ENCODE measurements around the gene NR4A1. TPM values are rescaled to one million over a fixed set of nuclear protein-coding genes. Genes with fewer than 3 reads are reported as not detected.
A peak's percentile ranks its signal among the peaks of the same experiment; 100 is the strongest.

Gene NR4A1
- total RNA-seq, 2 donors from 2014 or later = 51.1 to 52.0 TPM

DNA sequence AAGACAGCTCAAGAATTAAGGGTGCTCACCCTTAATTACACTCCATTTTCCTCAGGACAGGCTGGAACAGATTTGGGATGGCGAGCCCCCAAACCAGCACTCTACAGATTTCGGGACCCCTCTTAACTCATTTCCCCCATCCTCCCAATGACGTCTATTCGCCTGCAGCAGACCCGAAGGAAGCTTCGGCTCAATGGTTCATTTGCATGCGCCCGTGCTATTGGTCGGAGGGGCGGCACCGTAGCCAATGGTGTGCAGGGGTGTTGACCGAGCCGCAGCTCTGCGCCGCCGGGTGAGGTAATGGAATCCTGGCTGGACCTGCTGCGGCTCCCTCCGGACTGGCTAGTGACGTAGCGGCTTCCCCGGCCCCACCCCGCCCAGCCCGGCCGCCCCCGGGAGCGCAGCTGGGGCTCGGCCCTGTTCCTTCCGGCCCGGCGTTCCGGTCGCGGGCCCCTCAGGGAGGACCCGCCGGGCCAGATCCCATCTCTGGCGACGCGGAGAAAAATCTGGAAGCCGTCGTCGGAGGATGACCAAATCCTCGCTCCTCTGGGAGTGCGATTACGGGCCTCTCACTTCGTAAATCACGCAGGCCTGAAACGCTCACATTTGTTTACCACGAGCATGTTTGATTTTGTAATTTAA is 18.3 kb upstream of the NR4A1 start:
- intact Hi-C loops (cut with DNase I) = loop anchor here (2.0 kb wide), 1 partner anchor 18 kb away; the partner anchor contains the start of gene NR4A1
- H3K9me3 ChIP-seq = no peaks in the 10 kb centered on the region
- H3K27me3 ChIP-seq = no peaks in the 10 kb centered on the region
- peak overlapping the region; percentile 56 to 73 for H3K9ac ChIP-seq (ENCODE audit: low read depth in 2 of 2, low read length in 2 of 2)
- H3K27ac ChIP-seq = peak overlapping the region; percentile 80
- H3K4me1 ChIP-seq = peaks cover 7% of the 10 kb centered on the region
- TF ChIP-seq, protein P1, sequence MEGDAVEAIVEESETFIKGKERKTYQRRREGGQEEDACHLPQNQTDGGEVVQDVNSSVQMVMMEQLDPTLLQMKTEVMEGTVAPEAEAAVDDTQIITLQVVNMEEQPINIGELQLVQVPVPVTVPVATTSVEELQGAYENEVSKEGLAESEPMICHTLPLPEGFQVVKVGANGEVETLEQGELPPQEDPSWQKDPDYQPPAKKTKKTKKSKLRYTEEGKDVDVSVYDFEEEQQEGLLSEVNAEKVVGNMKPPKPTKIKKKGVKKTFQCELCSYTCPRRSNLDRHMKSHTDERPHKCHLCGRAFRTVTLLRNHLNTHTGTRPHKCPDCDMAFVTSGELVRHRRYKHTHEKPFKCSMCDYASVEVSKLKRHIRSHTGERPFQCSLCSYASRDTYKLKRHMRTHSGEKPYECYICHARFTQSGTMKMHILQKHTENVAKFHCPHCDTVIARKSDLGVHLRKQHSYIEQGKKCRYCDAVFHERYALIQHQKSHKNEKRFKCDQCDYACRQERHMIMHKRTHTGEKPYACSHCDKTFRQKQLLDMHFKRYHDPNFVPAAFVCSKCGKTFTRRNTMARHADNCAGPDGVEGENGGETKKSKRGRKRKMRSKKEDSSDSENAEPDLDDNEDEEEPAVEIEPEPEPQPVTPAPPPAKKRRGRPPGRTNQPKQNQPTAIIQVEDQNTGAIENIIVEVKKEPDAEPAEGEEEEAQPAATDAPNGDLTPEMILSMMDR (IDR thresholded peaks at IDR 0.05) = no peak
- peak; percentile 97 for DNase-seq
- no peaks in the 10 kb centered on the region for H3K36me3 ChIP-seq
- H3K4me3 ChIP-seq = peak overlapping the region; percentile 21

DNA sequence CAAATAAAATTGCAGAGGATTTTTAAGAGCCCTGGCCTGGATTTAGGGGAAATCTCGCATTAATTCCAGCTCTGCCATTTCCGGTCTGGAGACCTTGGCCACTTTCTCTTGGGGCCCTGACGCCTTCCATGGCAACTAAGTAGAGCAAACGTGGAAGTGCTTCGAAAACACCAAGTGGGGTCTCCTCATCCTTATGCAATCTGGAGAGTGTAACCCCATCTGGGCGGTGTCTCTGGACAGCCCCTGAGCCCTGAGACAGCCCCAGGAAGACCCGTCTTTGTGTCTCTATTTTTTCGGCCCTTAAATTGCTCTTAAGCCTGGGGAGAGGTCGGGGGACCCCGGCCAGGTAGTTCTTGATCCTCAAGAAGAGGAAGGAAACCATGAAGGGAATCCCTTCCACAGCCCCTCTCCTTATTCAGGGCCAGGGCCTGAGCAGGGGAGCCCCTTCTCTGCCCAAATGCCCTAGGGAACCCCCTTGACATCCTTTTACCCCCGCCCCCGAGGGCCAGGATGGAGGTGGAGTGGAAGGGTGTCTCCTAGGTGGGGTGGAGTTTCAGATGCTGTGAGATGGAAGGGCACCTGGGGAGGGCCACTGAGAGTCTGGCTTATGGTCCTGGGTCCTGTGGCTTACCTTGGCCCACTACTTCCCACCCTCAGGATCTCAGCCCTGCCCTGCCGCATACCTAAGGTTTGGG is 17.6 kb upstream of the NR4A1 start:
- no peaks in the 10 kb centered on the region for H3K27me3 ChIP-seq
- DNase-seq = peak; percentile 32
- no peaks in the 10 kb centered on the region for H3K9me3 ChIP-seq
- intact Hi-C loops (cut with DNase I) = loop anchor here (2.0 kb wide), 1 partner anchor 17 kb away; the partner anchor contains the start of gene NR4A1
- H3K4me3 ChIP-seq = peak overlapping the region; percentile 21
- TF ChIP-seq, protein P1 (IDR thresholded peaks at IDR 0.05) = no peak
- H3K27ac ChIP-seq = peak overlapping the region; percentile 80
- H3K9ac ChIP-seq (ENCODE audit: low read depth in 2 of 2, low read length in 2 of 2) = peak overlapping the region; percentile 56 to 59
- H3K4me1 ChIP-seq = peaks cover 7% of the 10 kb centered on the region
- no peaks in the 10 kb centered on the region for H3K36me3 ChIP-seq

DNA sequence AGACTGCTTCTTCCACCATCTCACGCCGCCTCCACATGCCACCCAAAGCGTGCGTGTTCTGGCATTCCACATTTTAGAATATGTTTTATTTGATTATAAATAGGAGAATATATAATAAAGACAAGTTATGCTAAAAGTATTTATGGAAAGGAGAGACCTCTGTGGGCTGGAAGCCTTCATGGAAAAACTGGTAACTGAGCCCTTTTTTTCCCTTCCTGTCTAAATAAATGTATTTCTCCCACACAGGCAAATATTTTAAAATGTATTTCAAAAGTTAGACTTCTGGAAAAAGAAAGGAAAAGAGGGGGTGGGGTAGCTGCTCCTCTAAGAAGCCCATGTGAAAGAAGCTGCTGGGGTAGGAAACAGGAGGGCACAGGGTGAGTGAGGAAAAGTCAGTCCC is 16.1 kb upstream of the NR4A1 start:
- Histone ChIP-seq H3K9me3 (no peaks in the 10 kb centered on the region), H3K9ac (ENCODE audit: low read depth in 2 of 2, low read length in 2 of 2) (no peak overlapping the region), H3K27me3 (no peaks in the 10 kb centered on the region), H3K4me1 (peaks cover 7% of the 10 kb centered on the region), H3K36me3 (no peaks in the 10 kb centered on the region), H3K27ac (no peak overlapping the region), H3K4me3 (no peak overlapping the region)
- DNase-seq = no peak
- TF ChIP-seq, protein P1 (IDR thresholded peaks at IDR 0.05) = no peak
- intact Hi-C loops (cut with DNase I) = no loop called here

DNA sequence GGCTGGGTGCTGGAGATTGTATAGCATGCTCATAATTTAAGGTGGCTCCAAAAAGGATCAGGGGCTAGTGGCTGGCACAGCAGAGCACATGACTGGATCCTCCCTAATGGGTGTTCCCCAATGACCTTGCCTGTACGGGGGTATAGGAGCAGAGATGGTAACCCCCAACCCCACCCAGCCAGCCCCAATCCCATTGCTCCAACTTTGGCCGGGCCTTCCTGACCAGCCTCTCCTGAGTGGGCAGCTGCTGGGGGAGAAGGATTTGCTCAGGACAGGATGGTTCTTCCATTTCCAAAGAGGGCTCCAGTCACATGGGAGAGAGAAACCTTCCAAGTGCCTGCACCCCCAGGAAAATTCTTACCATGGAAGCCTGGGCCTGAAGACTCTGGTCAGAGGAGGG is 15.3 kb upstream of the NR4A1 start:
- peak; percentile 26 for DNase-seq
- Histone ChIP-seq H3K27me3 (no peaks in the 10 kb centered on the region), H3K27ac (peak overlapping the region; percentile 57), H3K4me1 (peaks cover 7% of the 10 kb centered on the region), H3K9me3 (no peaks in the 10 kb centered on the region), H3K36me3 (no peaks in the 10 kb centered on the region), H3K4me3 (no peak overlapping the region), H3K9ac (ENCODE audit: low read depth in 2 of 2, low read length in 2 of 2) (peak overlapping the region in 1 of 2 donors; percentile 90)
- TF ChIP-seq, protein P1 (IDR thresholded peaks at IDR 0.05) = no peak
- intact Hi-C loops (cut with DNase I) = no loop called here

DNA sequence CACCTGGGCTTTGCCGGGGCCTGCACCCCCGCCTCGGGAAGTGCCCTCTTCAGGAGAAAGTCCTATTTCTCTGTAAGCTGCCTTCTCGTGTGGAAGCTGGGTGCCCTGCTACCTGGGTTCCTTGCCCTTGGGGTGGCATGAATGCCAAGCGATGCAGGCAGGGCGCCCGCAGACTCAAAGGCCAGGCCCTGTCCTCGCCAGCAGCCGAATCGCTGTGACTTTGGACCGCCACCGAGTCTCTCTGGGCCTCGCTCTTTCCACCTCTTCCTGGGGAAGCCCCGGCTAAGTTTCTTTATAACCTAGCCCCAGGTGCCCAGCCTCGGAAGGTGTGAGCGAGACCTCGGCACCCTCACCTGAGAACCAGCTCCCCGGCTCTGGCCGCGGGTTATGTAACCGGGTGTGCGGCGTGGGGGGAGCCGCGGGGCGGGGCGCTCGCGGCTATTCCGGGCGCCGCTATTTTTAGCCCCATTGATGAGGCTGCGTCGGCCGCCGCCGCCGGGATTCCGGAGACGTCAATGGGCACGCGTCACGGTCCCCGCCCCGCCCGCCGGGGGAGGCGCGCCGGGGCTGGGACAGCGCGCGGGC is 14.6 kb upstream of the NR4A1 start:
- peak overlapping the region; percentile 64 to 90 for H3K9ac ChIP-seq (ENCODE audit: low read depth in 2 of 2, low read length in 2 of 2)
- DNase-seq = peak; percentile 90
- intact Hi-C loops (cut with DNase I) = no loop called here
- H3K27ac ChIP-seq = peak overlapping the region; percentile 57
- TF ChIP-seq, protein P1 (IDR thresholded peaks at IDR 0.05) = no peak
- H3K9me3 ChIP-seq = no peaks in the 10 kb centered on the region
- no peaks in the 10 kb centered on the region for H3K36me3 ChIP-seq
- H3K4me3 ChIP-seq = peak overlapping the region; percentile 25
- no peaks in the 10 kb centered on the region for H3K27me3 ChIP-seq
- H3K4me1 ChIP-seq = peaks cover 7% of the 10 kb centered on the region

Measured in colonic mucosa (tissue), 4 donors.